Kidney capillary endothelial cell (primary cell): ENCODE data around the gene KIF20A.
"Not testable (repeated sequence)": the region's sequence is repeated elsewhere in the genome, so short reads cannot be mapped to it uniquely, and the experiment has no call there.

Source experiments
- DNase-seq: peaks from one replicate; pipeline ENCODE4 v3.0.0-alpha.2; 2018; ENCODE audit warnings: low spot score

KIF20A gene

DNA sequence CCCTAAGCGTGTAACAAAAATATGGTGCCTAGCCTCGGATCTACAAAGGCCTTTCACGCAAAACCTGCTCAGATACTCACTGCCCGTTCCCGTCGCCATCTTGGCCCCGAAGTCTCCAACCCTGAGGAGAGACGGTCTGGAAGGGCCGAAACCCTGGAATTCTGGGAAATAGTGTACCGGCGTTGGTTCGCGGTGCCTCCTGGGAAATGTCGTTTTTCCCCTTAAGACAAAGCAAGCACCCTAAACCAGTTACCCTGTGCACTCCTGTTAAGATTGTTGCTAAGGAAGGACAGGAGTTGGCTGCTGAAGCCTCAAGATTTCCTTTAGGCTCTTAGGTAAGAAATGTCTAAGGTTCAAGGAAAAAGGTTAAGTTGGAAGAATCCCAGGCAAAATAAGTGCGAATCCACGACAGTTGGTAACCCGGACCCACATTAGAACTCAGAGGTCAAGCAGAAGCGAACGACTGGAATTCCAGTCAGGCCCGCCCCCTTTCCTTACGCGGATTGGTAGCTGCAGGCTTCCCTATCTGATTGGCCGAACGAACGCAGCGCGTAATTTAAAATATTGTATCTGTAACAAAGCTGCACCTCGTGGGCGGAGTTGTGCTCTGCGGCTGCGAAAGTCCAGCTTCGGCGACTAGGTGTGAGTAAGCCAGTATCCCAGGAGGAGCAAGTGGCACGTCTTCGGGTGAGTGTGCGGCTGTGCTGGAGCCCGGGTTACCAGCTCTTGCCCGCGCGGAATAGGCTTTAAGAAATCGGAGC lies at the start of gene KIF20A, which contains the start of gene BRD8:
TSS of gene KIF20A (plus strand) at position 597 of the 761 bp plus-strand sequence. CDS start 569 bp downstream, outside the sequence.
TSS of gene BRD8 (minus strand) at position 115 of the 761 bp plus-strand sequence. CDS start at position 99, 16 bp downstream.
- peak; percentile 98 for DNase-seq

DNA sequence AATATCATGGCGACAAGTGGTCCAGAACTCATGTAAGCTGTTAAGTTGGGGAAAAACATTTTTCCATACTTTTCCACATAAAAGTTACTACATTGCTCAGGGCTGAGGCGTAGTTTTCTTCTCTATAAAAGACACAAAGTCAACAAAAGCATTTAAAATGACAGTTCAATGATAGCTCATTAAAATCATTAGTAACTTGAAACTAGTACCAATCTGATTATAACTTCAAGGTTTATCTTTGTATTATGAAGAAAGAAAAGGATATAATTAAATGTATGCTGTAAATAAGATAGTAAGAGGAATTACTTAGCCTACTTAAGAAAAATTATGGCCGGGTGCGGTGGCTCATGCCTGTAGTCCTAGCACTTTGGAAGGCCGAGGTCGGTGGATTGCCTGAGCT lies 49.6 kb upstream of the KIF20A start:
- no peak for DNase-seq

DNA sequence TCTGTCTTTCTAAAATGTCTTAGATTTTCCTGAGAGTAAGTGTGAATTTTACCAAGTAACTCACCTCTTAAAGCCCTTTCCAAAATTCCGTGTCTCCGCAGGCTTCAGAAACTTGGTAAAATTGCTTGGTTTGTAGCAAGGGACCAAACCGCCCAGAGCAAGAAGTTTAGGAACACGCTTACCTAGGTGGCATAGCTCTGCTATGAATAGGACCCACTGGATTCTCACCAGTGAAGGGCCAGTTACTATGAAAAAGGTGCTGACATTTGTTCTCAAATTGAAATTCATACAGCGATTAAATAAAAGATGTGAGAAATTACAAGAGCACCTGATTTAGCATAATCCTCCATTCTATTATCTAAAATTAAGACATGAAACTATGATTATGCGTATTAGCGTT lies 46.4 kb upstream of the KIF20A start:
- no peak for DNase-seq

DNA sequence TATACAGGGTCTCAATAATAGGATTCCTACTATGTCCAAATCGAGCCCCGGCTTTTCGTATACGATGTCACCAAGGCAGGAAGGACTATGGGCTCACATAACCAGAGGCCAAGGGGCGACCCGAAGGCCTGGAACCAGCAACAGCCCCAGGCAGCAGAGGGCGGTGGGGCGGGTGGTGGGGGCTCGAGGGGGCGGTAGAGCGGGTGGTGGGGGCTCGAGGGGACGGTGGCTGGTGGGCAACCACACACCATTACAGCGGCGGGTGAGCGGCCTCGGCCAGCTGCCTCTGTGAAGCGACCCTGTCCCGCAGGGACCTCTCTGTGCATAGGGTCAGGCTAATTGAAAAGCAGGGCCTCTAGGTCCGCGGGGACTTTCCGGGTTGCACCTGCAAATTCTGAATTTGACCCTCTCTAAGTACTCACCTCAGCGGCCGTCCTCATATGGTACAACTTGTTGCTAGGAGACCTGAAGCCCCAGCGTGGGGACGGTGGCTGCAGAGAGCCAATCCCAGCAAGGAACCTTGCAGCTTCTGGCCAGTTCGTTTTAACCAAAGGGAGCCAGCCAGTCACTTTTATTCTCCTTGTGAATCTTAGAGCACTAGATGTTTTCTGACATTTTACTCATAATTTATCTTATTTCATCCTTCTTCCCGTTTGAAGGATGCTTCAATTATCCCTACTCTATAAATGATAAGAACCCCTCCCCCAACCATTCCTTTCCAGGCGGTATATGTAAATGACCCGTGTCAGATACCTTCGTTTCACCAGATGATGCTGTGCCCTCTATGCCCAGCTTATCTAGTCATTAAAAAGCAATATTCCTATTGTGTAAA lies 39.7 kb upstream of the KIF20A start, which contains the start of gene NME5:
TSS of gene NME5 (minus strand) at position 480 of the 832 bp plus-strand sequence. CDS start 648 bp downstream, outside the sequence.
- DNase-seq: peak; percentile 46

DNA sequence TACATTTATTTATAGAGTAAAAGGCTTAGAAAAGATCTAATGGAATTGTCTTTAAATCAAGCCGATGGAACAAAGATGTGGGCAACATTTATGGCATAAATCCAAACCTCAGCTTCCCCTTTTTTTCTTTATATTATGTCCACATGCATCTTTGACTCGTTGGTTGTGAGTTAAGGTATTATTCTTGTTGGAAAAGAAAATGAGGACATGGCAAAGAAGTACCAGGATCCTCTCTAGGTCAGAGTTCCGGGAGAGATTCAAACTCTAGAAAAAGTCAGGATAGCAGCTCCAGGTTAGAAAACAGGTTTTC lies 39.2 kb upstream of the KIF20A start:
- no peak for DNase-seq

DNA sequence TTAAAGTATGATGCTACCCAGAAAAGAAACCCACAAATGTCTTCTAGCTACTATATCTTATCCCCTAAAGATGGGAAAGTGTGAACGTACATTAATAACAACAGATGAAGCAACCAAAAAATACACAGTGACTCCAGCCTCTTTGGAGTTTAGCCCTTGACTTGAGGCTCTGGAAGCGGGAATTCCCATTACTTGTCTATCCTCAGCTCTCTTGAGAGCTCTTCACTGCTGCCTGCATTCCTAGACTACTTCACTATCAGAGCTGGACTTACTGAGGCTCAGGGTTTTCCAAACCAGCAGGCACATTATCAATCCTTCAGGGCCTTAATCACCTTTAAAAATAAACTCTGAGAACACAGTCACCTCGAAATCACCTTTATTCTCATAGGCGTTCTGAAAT lies 38.6 kb upstream of the KIF20A start:
- no peak for DNase-seq

DNA sequence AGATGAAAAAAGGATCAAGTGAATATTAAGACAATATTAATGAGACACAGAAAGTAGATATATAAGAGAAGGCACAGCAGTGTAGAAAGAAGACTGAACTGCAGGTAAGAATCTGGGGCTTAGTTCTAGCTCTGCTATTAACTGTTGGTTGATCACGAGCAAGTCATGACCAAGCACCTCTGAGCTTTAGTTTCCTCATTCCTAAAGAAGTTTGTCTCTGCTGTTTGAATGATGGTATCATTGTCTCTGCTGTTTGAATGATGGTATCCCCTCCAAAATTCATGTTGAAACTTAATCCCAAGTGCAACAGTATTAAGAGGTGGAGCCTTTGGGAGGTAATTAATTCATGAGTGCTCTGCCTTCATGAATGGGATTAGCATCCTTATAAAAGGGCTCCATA lies 37.2 kb upstream of the KIF20A start:
- DNase-seq: no peak

DNA sequence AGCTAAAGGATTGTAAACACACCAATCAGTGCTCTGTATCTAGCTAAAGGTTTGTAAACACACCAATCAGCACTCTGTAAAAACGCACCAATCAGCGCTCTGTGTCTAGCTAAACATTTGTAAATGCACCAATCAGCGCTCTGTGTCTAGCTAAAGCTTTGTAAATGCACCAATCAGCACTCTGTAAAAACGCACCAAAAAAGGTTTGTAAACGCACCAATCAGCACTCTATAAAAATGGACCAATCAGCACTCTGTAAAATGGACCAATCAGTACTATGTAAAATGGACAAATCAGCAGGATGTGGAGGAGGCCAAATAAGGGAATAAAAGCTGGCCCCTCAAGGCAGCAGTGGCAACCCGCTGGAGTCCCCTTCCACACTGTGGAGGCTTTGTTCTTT lies 35.3 kb upstream of the KIF20A start:
- not testable (repeated sequence) for DNase-seq

DNA sequence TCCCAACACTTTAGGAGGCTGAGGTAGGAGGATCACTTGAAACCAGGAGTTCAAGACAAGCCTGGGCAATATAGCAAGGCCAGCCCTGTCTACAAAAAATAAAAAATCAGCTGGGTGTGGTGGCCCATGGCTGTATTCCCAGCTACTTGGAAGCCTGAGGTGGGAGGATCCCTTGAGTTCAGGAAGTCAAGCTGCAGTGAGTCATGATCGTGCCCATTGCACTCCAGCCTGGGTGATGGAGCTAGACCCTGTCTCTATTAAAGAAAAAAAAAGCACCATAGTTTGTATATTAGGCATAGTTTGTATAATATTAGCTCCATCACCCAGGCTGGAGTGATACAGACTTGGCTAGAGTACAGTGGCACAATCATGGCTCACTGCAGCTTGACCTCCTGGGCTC lies 30.1 kb upstream of the KIF20A start:
- peak; percentile 80 for DNase-seq

DNA sequence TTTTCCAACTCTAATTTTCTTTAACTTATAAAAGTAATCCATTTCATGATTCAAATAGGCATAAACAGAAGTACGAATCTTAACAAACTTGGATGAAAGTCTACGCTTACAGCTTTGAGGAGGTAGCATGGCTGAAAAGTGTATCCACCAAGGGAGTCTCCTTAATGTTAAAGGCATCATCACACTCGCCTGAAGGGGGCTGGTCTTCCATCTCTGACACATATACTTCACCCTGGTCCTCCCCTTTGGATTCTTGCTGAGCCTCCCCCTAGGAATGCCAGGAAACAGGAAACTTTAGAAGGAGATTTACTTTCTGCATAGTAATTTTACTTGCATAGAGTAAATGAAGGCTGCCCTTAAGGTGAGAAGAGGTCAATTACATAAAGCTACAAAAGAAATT lies 29.4 kb upstream of the KIF20A start:
- peak; percentile 75 for DNase-seq

DNA sequence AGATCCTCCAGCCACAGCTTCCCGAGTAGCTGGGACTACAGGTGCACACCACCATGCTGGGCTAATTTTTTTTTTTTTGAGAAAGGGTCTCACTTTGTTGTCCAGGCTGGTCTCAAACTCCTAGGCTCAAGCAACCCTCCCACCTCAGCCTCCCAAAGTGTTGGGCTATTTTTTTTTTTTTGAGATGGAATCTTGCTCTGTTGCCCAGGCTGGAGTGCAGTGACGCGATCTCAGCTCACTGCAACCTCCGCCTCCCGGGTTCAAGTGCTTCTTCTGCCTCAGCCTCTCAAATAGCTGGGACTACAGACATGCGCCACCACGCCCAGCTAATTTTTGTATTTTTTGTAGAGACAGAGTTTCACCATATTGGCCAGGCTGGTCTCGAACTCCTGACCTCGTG lies 22.9 kb upstream of the KIF20A start:
- not testable (repeated sequence) for DNase-seq

DNA sequence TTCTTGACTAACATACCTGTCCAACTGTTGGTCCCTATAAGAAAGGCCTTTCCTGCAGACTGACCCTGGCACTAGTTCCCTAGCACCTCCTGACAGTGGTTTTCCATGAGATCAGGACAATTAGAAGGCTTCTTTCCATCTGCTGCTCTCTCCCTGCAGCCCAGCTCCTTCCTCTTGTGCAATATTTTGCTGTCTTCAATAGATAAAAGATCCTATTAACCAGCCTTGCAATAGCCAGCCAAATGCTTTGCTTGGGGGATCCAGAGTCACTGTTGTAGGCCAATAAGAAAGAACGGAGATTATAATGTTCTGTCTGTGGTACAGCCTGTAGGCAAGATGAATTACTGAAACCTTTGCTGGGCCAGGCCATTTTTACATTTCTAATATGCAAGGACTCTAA lies 21.3 kb upstream of the KIF20A start:
- no peak for DNase-seq

DNA sequence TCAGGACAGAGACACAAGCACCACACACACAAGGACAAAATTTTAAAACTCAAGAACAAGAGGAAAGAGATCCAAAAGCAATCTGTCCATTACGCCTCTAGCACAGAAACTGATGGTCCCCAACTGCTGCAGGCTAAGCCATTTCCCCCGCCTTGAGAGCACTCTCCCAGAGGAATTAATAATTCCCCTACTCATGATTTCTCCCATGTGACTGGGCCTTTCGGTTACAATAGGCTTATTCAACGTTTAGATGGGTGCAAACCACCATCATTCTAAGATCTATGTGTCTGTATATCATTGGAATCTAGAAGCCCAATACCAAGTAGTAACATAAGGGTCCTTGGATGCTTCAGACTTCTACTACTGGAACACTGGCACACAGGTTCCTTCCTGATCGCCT lies 19.2 kb upstream of the KIF20A start:
- no peak for DNase-seq

DNA sequence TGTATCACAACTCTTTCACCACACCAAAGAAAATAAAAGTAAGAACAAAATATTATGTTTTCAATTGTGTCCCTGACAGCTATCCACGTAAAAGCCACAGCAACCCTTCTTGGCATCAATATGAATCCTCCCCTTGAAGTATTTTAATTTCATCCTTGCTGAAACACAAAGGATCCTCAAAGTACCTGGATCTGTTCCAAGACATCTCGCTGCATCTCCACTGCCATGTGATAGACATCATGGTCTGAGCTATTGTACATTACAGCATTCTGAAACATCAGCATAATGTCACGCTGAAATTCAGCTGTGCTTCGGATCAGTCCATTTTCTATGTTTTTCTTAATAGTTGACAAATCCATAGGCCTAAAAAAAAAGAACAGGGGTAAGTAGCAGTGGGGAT lies 18.2 kb upstream of the KIF20A start:
- DNase-seq: no peak

DNA sequence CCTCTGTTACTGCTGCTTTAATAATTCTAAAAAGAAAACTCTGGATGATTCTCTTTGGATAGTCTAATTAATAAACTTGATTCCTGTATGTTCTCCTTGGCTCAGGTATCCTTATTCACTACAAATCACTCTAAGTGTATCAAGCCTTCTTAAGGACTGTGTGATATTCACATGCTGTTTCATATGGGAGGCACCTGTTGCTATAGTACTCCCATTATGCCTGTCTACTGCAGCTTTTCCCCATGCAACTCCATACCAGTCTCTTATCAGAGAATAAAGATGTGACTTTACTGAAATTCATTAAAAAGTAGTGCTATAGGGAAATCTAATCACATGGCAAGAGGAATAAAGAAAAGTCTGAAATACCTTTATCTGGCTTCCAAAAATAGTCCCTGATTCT lies 15.2 kb upstream of the KIF20A start:
- DNase-seq: no peak

DNA sequence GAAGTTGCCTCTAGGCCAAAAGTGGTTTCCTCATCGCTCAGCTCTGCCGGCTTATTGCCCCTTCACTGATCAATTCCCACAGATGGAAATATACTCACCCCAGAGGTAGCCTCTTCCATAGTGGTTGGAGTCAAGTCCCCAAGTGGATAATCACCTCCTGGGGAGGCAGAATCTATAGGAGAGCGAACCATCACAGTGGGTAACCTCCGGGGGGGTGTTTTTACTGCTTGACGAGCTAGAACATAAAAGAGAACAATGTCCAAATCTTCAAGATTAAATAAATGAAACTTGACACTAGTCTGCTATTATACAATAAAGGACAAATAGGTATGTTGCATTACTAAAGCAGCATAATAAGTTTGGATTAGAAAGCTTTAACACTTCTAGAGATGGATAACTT lies 9.8 kb upstream of the KIF20A start:
- no peak for DNase-seq

DNA sequence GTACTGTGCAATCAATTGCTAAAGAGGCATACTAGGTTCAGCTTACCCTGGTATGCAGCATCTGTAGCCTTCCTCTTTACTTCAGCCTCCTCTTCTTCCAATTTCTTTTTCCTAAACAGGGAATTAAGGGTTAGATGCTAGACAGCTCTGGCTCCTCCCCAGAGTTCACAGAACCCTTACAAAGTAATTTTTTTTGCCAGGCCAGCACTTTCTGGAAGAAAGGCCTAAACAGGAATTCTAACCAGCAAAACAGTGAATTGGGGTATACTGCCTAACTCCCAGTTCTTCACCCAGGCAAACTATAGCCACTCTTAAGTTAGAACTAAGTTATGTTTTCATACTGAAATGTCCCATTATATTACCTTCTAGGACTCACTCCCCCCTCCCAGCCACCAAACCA lies 8.6 kb upstream of the KIF20A start:
- no peak for DNase-seq

DNA sequence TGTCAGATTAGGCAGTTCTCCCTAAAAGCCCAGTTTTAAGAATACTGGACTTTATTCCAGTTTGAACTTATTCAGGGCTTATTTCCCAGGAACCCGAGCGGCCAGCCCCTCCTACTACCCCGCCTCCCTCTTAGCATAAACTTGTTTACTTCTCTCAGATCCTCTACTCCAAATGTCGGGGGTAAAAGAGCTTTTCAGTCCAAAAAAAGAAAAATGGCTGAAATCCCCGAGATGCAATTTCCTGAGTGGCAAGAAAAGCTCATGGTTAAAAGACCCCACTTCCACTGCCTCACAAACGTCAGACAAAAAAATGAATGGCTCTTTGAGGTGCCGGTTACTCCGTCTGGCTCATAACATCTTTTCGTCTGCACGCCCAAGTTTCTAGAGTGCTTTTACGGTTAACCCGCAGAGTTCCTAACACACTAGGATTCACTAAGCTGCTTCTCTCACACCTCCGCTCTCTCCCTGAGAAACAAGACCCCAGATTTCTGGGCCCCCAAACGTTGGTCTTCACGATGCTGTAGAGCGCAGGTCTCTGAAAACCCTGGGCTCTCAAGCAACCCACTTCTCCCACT lies 884 bp upstream of the KIF20A start:
- peak; percentile 16 for DNase-seq

DNA sequence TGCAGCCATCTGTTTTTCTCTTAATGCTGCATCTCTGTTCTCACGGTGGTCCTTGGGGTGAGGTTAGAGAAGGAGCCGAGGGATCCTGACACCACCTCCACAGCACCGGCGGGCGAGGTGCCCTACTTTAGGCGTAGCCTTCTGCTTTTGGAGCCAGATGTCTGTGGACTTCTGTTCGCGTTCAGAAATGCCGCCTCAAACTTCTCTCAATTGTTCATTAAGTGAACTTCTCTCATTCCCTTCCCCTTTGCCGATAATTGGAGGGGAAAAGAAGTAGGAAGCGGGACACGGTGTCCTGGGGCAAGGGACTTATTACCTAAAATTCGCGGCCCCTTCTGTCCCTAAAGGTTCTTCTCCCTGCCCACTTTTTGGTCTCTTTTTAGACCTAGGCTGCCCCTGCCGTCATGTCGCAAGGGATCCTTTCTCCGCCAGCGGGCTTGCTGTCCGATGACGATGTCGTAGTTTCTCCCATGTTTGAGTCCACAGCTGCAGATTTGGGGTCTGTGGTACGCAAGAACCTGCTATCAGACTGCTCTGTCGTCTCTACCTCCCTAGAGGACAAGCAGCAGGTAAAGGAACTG lies 455 bp downstream of the KIF20A start:
- DNase-seq: peak; percentile 6

DNA sequence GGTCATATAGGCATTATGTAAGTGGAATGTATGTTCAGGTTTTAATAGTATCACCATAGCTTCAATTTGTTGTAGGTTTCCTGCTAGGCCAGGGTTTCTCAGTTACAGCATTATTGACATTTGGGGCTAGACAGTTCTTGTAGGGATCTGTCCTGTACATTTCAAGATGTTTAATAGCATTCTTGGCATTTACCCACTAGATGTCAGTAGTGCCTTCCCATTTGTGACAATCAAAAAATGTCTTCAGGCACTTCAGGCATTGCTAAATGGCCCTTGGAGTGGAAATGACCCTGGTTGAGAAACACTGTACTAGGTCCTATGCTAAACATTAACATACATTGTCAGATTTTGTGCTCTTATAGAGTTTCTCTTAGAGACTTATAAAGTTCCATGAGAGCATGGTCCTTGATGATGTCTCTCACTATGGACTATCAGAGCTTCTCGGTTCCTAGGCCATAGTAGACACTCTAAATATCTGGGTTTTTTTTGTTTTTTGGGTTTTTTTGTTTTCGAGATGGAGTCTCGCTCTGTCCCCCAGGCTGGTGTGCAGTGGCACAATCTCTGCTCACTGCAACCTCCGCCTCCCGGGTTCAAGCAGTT lies 1.4 kb downstream of the KIF20A start:
- DNase-seq: peak; percentile 74

DNA sequence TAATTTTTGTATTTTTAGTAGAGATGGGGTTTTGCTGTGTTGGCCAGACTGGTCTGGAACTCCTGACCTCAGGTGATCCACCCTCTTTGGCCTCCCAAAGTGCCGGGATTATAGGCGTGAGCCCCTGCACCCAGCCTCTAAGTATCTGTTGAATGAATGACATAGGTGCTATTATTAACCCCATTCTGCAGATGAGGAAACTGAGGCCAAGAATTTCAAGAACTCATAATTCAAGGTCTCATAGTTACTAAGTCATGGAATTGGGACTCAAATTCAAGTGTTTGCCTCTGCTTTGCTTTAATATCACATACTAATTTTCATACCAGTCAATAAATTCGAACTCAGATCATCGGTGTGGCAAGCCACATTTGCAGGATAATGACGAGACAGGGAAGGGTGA lies 1.9 kb downstream of the KIF20A start:
- DNase-seq: no peak

DNA sequence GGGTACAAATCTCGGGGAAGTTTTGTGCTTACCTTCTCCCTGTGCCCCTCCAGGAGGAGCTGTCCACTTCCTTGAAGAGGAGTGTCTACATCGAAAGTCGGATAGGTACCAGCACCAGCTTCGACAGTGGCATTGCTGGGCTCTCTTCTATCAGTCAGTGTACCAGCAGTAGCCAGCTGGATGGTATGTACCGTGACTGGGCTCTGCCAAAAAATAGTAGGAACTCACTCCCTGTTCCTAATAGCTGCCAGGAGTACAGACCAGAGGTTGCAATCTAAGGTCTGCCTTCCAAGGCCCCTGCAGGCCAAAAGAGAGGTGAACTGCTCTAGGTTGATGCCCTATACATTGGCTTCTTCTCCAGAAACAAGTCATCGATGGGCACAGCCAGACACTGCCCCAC lies 3.9 kb downstream of the KIF20A start:
- no peak for DNase-seq
